Measurements from ENCODE around the gene GUCY2D.

DNA sequence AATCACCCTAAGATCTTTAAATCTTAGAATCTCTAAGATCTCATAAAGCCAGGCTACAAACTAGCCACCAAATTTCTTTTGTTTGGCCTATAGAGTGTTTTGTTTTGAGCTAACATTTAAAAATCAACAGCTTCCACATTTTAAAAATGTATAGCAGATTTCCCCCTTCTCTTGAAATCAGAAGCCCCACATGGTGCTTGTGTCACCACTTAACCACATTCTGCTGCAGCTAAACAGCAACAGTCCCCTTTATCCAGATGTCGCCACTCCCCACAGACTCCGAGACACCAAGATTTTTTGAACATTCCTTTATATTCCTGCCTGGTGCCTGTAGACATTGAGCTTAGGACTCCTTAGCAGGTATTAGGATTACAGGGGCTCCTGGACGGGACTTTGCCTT is 16.0 kb downstream of the GUCY2D start:
- TF ChIP-seq, protein P1, sequence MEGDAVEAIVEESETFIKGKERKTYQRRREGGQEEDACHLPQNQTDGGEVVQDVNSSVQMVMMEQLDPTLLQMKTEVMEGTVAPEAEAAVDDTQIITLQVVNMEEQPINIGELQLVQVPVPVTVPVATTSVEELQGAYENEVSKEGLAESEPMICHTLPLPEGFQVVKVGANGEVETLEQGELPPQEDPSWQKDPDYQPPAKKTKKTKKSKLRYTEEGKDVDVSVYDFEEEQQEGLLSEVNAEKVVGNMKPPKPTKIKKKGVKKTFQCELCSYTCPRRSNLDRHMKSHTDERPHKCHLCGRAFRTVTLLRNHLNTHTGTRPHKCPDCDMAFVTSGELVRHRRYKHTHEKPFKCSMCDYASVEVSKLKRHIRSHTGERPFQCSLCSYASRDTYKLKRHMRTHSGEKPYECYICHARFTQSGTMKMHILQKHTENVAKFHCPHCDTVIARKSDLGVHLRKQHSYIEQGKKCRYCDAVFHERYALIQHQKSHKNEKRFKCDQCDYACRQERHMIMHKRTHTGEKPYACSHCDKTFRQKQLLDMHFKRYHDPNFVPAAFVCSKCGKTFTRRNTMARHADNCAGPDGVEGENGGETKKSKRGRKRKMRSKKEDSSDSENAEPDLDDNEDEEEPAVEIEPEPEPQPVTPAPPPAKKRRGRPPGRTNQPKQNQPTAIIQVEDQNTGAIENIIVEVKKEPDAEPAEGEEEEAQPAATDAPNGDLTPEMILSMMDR (IDR thresholded peaks at IDR 0.05): no peak
- no peak for TF ChIP-seq POLR2A (IDR thresholded peaks at IDR 0.05)
- no peak for TF ChIP-seq EP300 (IDR thresholded peaks at IDR 0.05)

Data from tibial nerve (tissue), 4 donors.